Ectodermal cell (in vitro differentiated cells): ENCODE measurements around the gene LAIR1.
"Not testable (repeated sequence)": the region's sequence is repeated elsewhere in the genome, so short reads cannot be mapped to it uniquely, and the experiment has no call there.

Experiments used
- H3K27ac ChIP-seq: 2 replicates; pipeline ENCODE4 v1.7.0; 2013; ENCODE audit warnings: mild to moderate bottlenecking, low read depth, low read length; ENCODE audit not compliant: insufficient read depth, poor library complexity, severe bottlenecking
- H3K27me3 ChIP-seq: 2 replicates; pipeline ENCODE4 v1.7.0; 2013; ENCODE audit warnings: mild to moderate bottlenecking, low read length; ENCODE audit not compliant: insufficient read depth, control insufficient read depth, poor library complexity, severe bottlenecking
- H3K36me3 ChIP-seq: one replicate; pipeline ENCODE4 v1.7.0; 2013; ENCODE audit warnings: low read length; ENCODE audit not compliant: control insufficient read depth, insufficient read depth
- H3K4me1 ChIP-seq: one replicate; pipeline ENCODE4 v1.7.0; 2013; ENCODE audit warnings: low read length; ENCODE audit not compliant: control insufficient read depth, insufficient read depth
- H3K4me3 ChIP-seq: 2 replicates; pipeline ENCODE4 v1.7.0; 2013; ENCODE audit warnings: low read depth, low read length, control low read depth; ENCODE audit not compliant: insufficient read depth
- H3K9me3 ChIP-seq: 2 replicates; pipeline ENCODE4 v1.7.0; 2013; ENCODE audit warnings: mild to moderate bottlenecking, low read length, moderate library complexity; ENCODE audit not compliant: control insufficient read depth
- WGBS, 2 experiments: methylation state at CpG; one replicate each; pipeline ENCODE4 v1.1.7; 2013; ENCODE audit warnings: missing lambda C conversion rate in 2 of 2; 5-methylcytosine and 5-hydroxymethylcytosine counted together

The LAIR1 gene

GRCh38 chr19:54322295-54322694 is 42.4 kb downstream of the LAIR1 start:
- not testable (repeated sequence) for H3K4me3 ChIP-seq, H3K4me1 ChIP-seq, H3K27me3 ChIP-seq, H3K36me3 ChIP-seq, H3K27ac ChIP-seq, H3K9me3 ChIP-seq
- 93 to 96% methylated on average over 10 of the region's 13 CpGs for WGBS, 2 experiments

GRCh38 chr19:54319892-54320670 is 44.6 kb downstream of the LAIR1 start:
- Histone ChIP-seq H3K27ac (no peak overlapping the region), H3K4me1 (no peaks in the 10 kb centered on the region), H3K27me3 (no peaks in the 10 kb centered on the region), H3K4me3 (no peak overlapping the region), H3K36me3 (no peaks in the 10 kb centered on the region), H3K9me3 (peaks cover 2% of the 10 kb centered on the region)
- WGBS, 2 experiments = 90 to 93% methylated on average over 13 to 14 of the region's 14 CpGs

GRCh38 chr19:54319049-54319448 is 45.7 kb downstream of the LAIR1 start:
- WGBS, 2 experiments = 87 to 92% methylated on average over 7 of the region's 7 CpGs
- H3K36me3 ChIP-seq = no peaks in the 10 kb centered on the region

DNA sequence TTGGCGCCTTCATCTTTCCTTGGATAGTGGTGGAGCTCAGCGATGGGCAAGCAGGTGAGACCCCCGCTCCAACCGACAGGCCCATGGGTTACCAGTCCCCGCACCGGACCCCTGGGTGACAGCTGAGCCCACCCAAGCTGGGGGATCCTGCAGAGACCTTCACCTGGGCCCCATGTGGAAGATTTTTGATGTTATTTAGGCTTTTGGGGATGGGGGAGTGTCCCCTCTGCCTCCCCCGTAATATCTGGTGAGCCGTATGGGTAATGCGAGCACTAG is 46.8 kb downstream of the LAIR1 start:
- Histone ChIP-seq H3K4me1 (no peaks in the 10 kb centered on the region), H3K4me3 (no peak overlapping the region), H3K9me3 (peaks cover 2% of the 10 kb centered on the region), H3K36me3 (no peaks in the 10 kb centered on the region), H3K27me3 (no peaks in the 10 kb centered on the region), H3K27ac (no peak overlapping the region)
- 96 to 98% methylated on average over 9 of the region's 9 CpGs for WGBS, 2 experiments

More at GRCh38 chr19:54319049-54319448, 45.7 kb downstream of the LAIR1 start:
- Histone ChIP-seq H3K4me1 (no peaks in the 10 kb centered on the region), H3K9me3 (peaks cover 2% of the 10 kb centered on the region), H3K4me3 (no peak overlapping the region), H3K27ac (no peak overlapping the region), H3K27me3 (no peaks in the 10 kb centered on the region)

DNA sequence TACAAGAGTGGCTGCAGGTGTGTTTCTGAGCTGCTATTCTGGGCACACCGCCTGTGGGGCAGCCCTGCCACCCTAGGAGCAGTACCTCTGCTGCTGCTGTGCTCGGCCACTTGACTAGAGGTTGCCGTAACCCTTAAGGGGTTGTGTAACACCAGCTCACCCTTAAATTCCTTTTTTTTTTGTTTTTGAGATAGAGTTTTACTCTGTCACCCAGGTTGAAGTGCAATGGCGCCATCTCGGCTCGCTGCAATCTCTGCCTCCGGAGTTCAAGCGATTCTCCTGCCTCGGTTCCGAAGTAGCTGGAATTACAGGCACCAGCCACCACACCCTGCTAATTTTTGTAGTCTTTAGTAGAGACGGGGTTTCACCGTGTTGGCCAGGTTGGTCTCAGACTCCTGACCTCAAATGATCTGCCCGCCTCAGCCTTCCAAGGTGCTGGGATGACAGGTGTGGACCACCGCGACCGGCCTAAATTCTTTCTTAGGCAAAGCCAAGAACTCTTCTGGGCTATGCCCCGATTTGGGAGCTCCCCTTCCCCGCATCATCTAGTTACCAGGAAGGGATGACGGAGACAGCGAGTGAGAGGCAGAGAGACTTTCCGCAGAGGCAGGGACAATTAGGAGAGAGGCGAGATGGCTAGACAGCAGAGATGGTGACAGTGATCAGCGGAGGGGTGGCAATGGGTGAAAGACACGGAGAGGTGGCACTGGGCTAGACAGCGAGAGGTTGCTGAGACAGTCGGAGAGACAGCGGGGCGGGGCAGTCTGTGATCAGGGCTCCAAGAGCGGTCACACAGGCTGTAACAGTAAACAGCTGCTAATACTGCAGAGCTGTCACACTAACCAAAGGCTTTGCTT is 47.4 kb downstream of the LAIR1 start:
- H3K4me3 ChIP-seq = no peak overlapping the region
- H3K9me3 ChIP-seq = peaks cover 2% of the 10 kb centered on the region
- WGBS, 2 experiments = 84 to 87% methylated on average over 29 of the region's 29 CpGs
- no peaks in the 10 kb centered on the region for H3K36me3 ChIP-seq
- H3K4me1 ChIP-seq = no peaks in the 10 kb centered on the region
- H3K27me3 ChIP-seq = no peaks in the 10 kb centered on the region
- H3K27ac ChIP-seq = no peak overlapping the region

DNA sequence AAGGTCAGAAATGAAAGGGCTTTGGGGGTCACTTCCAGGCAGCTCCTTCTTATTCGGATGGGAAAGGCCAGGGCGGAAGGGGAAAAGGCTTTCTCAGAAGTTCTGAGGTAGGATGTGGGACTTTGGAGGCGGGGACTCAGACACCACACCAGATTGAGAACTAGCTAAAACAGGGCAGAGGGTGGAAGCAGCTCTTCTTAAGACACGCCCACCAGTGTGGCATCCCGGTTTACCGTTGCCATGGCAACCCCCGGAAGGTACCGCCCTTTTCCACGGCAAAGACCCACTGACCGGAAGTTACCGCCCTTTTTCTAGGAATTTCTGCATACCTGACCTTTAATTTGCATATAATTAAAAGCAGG is 48.0 kb downstream of the LAIR1 start:
- Histone ChIP-seq H3K27me3 (no peaks in the 10 kb centered on the region), H3K36me3 (no peaks in the 10 kb centered on the region), H3K9me3 (peaks cover 2% of the 10 kb centered on the region), H3K4me1 (no peaks in the 10 kb centered on the region), H3K4me3 (no peak overlapping the region), H3K27ac (no peak overlapping the region)
- 74 to 82% methylated on average over 11 of the region's 11 CpGs for WGBS, 2 experiments

- Histone ChIP-seq H3K27ac (no peak overlapping the region), H3K4me1 (no peaks in the 10 kb centered on the region), H3K4me3 (no peak overlapping the region), H3K27me3 (no peaks in the 10 kb centered on the region), H3K36me3 (no peaks in the 10 kb centered on the region), H3K9me3 (no peaks in the 10 kb centered on the region)
- WGBS, 2 experiments = 89 to 93% methylated on average over 10 of the region's 10 CpGs
These were observed 48.8 kb downstream of the LAIR1 start for GRCh38 chr19:54315956-54316355.

GRCh38 chr19:54312436-54313377 is 52.0 kb downstream of the LAIR1 start, which contains the start of gene LILRA5:
TSS of gene LILRA5 (minus strand) at chr19:54313166. CDS start at chr19:54313019, 147 bp downstream.
- Histone ChIP-seq H3K27me3 (no peaks in the 10 kb centered on the region), H3K9me3 (no peaks in the 10 kb centered on the region), H3K36me3 (no peaks in the 10 kb centered on the region), H3K27ac (no peak within 1 kb of the TSS), H3K4me1 (no peaks in the 10 kb centered on the region), H3K4me3 (no peak within 1 kb of the TSS)
- WGBS, 2 experiments = 74% methylated on average over 13 of the region's 13 CpGs

- H3K27me3 ChIP-seq = no peaks in the 10 kb centered on the region
- 83% methylated on average over 6 of the region's 6 CpGs for WGBS, 2 experiments
- no peaks in the 10 kb centered on the region for H3K4me1 ChIP-seq
These were observed 52.7 kb downstream of the LAIR1 start for GRCh38 chr19:54312011-54312410.

DNA sequence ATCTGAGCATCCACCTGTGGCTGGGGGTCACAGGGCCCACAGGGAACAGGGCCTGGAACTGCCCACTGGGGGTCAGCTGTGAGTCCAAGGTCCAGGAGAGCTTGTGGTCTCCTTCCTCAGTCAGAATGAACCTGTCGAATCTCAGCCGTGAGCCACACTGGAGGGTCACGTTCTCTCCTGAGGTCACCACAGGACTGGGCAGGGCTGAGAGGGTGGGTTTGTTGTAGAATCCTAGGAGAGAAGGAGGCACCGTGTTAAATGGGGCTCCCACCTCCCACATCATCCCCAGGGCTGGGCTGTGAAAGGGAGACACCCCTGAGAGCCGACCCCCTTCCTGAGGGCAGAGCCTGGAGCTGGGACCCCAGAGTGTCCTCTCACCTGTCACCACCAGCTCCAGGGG is 53.2 kb downstream of the LAIR1 start:
- H3K27me3 ChIP-seq = no peaks in the 10 kb centered on the region
- no peak overlapping the region for H3K27ac ChIP-seq
- H3K4me3 ChIP-seq = no peak overlapping the region
- H3K9me3 ChIP-seq = no peaks in the 10 kb centered on the region
- WGBS, 2 experiments = 84 to 86% methylated on average over 4 to 5 of the region's 5 CpGs
- no peaks in the 10 kb centered on the region for H3K36me3 ChIP-seq
- H3K4me1 ChIP-seq = no peaks in the 10 kb centered on the region

More at GRCh38 chr19:54312011-54312410, 52.7 kb downstream of the LAIR1 start:
- no peak overlapping the region for H3K27ac ChIP-seq
- no peaks in the 10 kb centered on the region for H3K36me3 ChIP-seq
- no peak overlapping the region for H3K4me3 ChIP-seq
- no peaks in the 10 kb centered on the region for H3K9me3 ChIP-seq
